ENCODE results near the gene LMBR1L. TPM values are rescaled to one million over a fixed set of nuclear protein-coding genes. Genes with fewer than 3 reads are reported as not detected.
A peak's percentile ranks its signal among the peaks of the same experiment; 100 is the strongest.
"Not testable (repeated sequence)": the region's sequence is repeated elsewhere in the genome, so short reads cannot be mapped to it uniquely, and the experiment has no call there.

LMBR1L gene
- total RNA-seq, result 24.4 TPM

GRCh38 chr12:49110464-49111155 is at the start of gene LMBR1L:
Gene LMBR1L (minus strand): TSS chr12:49110847. CDS start chr12:49110555, 292 bp downstream.
- ATAC-seq, result peak; percentile 98

GRCh38 chr12:49160399-49160798 is 49.8 kb upstream of the LMBR1L start:
- ATAC-seq, result no peak

GRCh38 chr12:49154221-49154620 is 43.6 kb upstream of the LMBR1L start:
- no peak for ATAC-seq

GRCh38 chr12:49147384-49147783 is 36.7 kb upstream of the LMBR1L start:
- ATAC-seq, result no peak

- ATAC-seq, result no peak
Measured at GRCh38 chr12:49146406-49146805, 35.8 kb upstream of the LMBR1L start.

- no peak for ATAC-seq
Measured at GRCh38 chr12:49144384-49144783, 33.7 kb upstream of the LMBR1L start.

- ATAC-seq, result no peak
Measured at GRCh38 chr12:49138999-49139398, 28.4 kb upstream of the LMBR1L start.

GRCh38 chr12:49138587-49138986 is 27.9 kb upstream of the LMBR1L start:
- ATAC-seq, result no peak

- ATAC-seq, result no peak
Measured at GRCh38 chr12:49137476-49137875, 26.8 kb upstream of the LMBR1L start.

GRCh38 chr12:49136997-49137396 is 26.4 kb upstream of the LMBR1L start:
- ATAC-seq, result not testable (repeated sequence)

GRCh38 chr12:49133590-49133989 is 22.9 kb upstream of the LMBR1L start:
- no peak for ATAC-seq

- no peak for ATAC-seq
Measured at GRCh38 chr12:49133014-49133413, 22.4 kb upstream of the LMBR1L start.

- no peak for ATAC-seq
Measured at GRCh38 chr12:49131894-49132461, 21.3 kb upstream of the LMBR1L start.

GRCh38 chr12:49131051-49131893 is 20.6 kb upstream of the LMBR1L start, which contains the start of gene TUBA1B:
Gene TUBA1B (minus strand): TSS chr12:49131395. CDS start chr12:49131300, 95 bp downstream.
- ATAC-seq, result peak; percentile 91

- ATAC-seq, result peak; percentile 86
Measured at GRCh38 chr12:49130151-49131050, 19.8 kb upstream of the LMBR1L start.

GRCh38 chr12:49129332-49130150 is 18.9 kb upstream of the LMBR1L start:
- no peak for ATAC-seq

GRCh38 chr12:49127971-49128370 is 17.3 kb upstream of the LMBR1L start:
- ATAC-seq, result not testable (repeated sequence)

GRCh38 chr12:49126852-49127763 is 16.5 kb upstream of the LMBR1L start:
- ATAC-seq, result no peak

GRCh38 chr12:49121047-49121696 is 10.5 kb upstream of the LMBR1L start:
- peak; percentile 55 for ATAC-seq

GRCh38 chr12:49111206-49111605 is 559 bp upstream of the LMBR1L start:
- no peak for ATAC-seq

Data from esophagus mucosa (tissue), 1 donor.